PC-3 (cell line): ENCODE data around the gene SDC4. TPM values are rescaled to one million over a fixed set of nuclear protein-coding genes. Genes with fewer than 3 reads are reported as not detected.

Experiments used
- ATAC-seq: fragments of 200-7000 bp; cut with Tn5 transposase; 2 replicates; pipeline ENCODE4 v1.9.1; 2020; ENCODE audit warnings: mild to moderate bottlenecking, moderate library complexity
- BruUV-seq: library from RNA; stranded (reverse); fragments of 400-500 nt; replicated peaks from 2 replicates; lab custom pipeline; 2021; lab: Mats Ljungman, UMichigan
- CTCF ChIA-PET: fragments of 300-600 bp; sonication (Branson Sonifier 250); formaldehyde crosslinking; loops from one replicate; lab custom pipeline; 2022; ENCODE audit warnings: antibody characterized with exemption; lab: Charles Lee
- POLR2A ChIA-PET: fragments of 300-600 bp; sonication (Branson Sonifier 250); formaldehyde crosslinking; loops from one replicate; lab custom pipeline; 2022; ENCODE audit warnings: antibody characterized with exemption; ENCODE audit not compliant: unreplicated experiment; lab: Charles Lee
- DNase-seq: peaks from one replicate; pipeline ENCODE4 v3.0.0-alpha.2; 2015
- H2AFZ ChIP-seq: fragments of 300-600 bp; sonication (generic); 2 replicates; pipeline ENCODE4 v1.6.0; 2016; ENCODE audit warnings: antibody characterized with exemption, low read length
- H3F3A ChIP-seq: fragments of 300-600 bp; sonication (generic); one replicate; pipeline ENCODE4 v1.6.0; 2017; ENCODE audit warnings: antibody characterized with exemption, low read length, control low read depth, mild to moderate bottlenecking; ENCODE audit not compliant: unreplicated experiment
- H3K27ac ChIP-seq: fragments of 300-600 bp; sonication (generic); 2 replicates; pipeline ENCODE4 v1.5.1; 2016; ENCODE audit warnings: mild to moderate bottlenecking, low read length
- H3K27me3 ChIP-seq: fragments of 300-600 bp; sonication (generic); 2 replicates; pipeline ENCODE4 v1.6.1; 2016; ENCODE audit warnings: low read length, mixed read lengths
- H3K36me3 ChIP-seq: fragments of 300-600 bp; sonication (generic); 2 replicates; pipeline ENCODE4 v1.6.1; 2016; ENCODE audit warnings: low read depth, mixed run types, low read length, mixed read lengths
- H3K4me1 ChIP-seq: fragments of 300-600 bp; sonication (generic); 2 replicates; pipeline ENCODE4 v1.5.1; 2016; ENCODE audit warnings: low read length; ENCODE audit not compliant: insufficient read depth
- H3K4me2 ChIP-seq: fragments of 300-600 bp; sonication (generic); 2 replicates; pipeline ENCODE4 v1.6.0; 2016; ENCODE audit warnings: low read length
- H3K4me3 ChIP-seq: fragments of 300-600 bp; sonication (generic); 2 replicates; pipeline ENCODE4 v1.5.1; 2016; ENCODE audit warnings: mild to moderate bottlenecking, low read length, mixed read lengths
- H3K79me2 ChIP-seq: fragments of 300-600 bp; sonication (generic); 2 replicates; pipeline ENCODE4 v1.6.1; 2017; ENCODE audit warnings: low read length, mixed read lengths
- H3K9ac ChIP-seq: fragments of 300-600 bp; sonication (generic); 2 replicates; pipeline ENCODE4 v1.6.0; 2016; ENCODE audit warnings: mild to moderate bottlenecking, low read length
- H3K9me2 ChIP-seq: fragments of 300-600 bp; sonication (generic); replicated peaks from 2 replicates; pipeline ENCODE4 v1.6.1; 2016; ENCODE audit warnings: mixed run types, low read length, mixed read lengths
- H3K9me3 ChIP-seq: fragments of 300-600 bp; sonication (generic); 2 replicates; pipeline ENCODE4 v1.6.1; 2016; ENCODE audit warnings: low read length, mixed read lengths
- H4K20me1 ChIP-seq: fragments of 300-600 bp; sonication (generic); 2 replicates; pipeline ENCODE4 v1.6.1; 2016; ENCODE audit warnings: low read length, mixed read lengths
- CTCF ChIP-seq: fragments of 300-600 bp; sonication (generic); conservative IDR thresholded peaks from 2 replicates; pipeline ENCODE4 v1.5.1; 2017; ENCODE audit warnings: antibody characterized with exemption, low read depth, mild to moderate bottlenecking, low read length
- EZH2 ChIP-seq: fragments of 300-600 bp; sonication (generic); IDR thresholded peaks from one replicate; pipeline ENCODE4 v1.6.1; 2017; ENCODE audit warnings: antibody characterized with exemption, mild to moderate bottlenecking, low read length; ENCODE audit not compliant: unreplicated experiment
- EZH2phosphoT487 ChIP-seq: fragments of 300-600 bp; sonication (generic); IDR thresholded peaks from 2 replicates; pipeline ENCODE4 v1.6.1; 2018; ENCODE audit warnings: mild to moderate bottlenecking, antibody characterized with exemption, low read length, borderline replicate concordance
- intact Hi-C: fragments of 100-400 bp; cut with micrococcal nuclease; formaldehyde crosslinking; loops from 2 replicates; pipeline ENCODE4 v1.9.0; 2023
- total RNA-seq: library from RNA; depleted of rRNA; stranded (reverse); fragments of >200 nt; gene quantifications from 2 replicates; pipeline ENCODE4 v1.2.3, GENCODE V29; 2014

The SDC4 gene
- total RNA-seq, 1 experiment from 2014 or later, result 134 TPM

DNA sequence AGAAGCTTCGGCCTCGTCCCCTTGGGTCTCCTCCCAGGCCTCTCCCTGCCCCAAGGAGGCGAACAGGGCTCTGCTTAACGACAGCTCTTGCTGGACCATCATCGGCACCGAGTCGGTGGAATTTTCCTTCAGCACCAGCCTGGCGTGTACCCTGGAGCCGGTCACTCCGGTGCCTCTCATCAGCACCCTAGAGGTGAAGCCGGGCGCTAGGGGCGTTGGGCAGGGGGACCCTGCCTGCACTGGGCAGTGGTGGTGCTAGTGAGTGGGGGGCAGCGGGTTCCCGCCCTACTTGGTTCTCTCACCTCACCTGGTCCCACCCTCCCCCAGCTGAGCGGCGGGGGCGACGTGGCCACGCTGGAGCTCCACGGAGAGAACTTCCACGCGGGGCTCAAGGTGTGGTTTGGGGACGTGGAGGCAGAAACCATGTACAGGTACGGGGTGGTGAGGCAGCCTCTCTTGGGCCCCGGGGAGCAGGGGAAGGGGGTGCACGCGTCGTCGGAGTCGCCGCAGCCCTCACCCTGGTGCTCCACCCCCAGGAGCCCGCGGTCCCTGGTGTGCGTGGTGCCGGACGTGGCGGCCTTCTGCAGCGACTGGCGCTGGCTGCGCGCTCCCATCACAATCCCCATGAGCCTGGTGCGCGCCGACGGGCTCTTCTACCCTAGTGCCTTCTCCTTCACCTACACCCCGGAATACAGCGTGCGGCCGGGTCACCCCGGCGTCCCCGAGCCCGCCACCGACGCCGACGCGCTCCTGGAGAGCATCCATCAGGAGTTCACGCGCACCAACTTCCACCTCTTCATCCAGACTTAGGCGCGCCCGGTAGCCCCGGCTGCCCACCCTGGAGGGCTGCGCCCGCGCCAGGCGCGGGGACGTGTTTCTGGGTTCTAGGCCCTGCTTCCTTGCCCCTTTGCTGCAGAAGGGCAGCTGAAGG, 31.8 kb downstream of the SDC4 start:
- POLR2A ChIA-PET, result no interaction called here
- Histone ChIP-seq H3K27me3 (no peaks in the 10 kb centered on the region), H3K27ac (no peak overlapping the region), H3K9me3 (no peaks in the 10 kb centered on the region), H3K9me2 (no peaks in the 10 kb centered on the region), H3K4me2 (no peak overlapping the region), H3K4me1 (peaks cover under 1% of the 10 kb centered on the region; the same call in 1 of the 2 replicates), H3K4me3 (no peak overlapping the region), H3K36me3 (no peaks in the 10 kb centered on the region), H3F3A (no peaks in the 10 kb centered on the region), H4K20me1 (no peaks in the 10 kb centered on the region), H3K79me2 (no peaks in the 10 kb centered on the region), H2AFZ (no peak overlapping the region), H3K9ac (no peak overlapping the region)
- ATAC-seq (no peak), DNase-seq (no peak)
- TF ChIP-seq CTCF (no peak), EZH2phosphoT487 (no peak), EZH2 (no peak)
- intact Hi-C loops, result loop anchor here (5.0 kb wide), 1 partner anchor 141 kb away; no protein-coding TSS in a partner anchor
- no TSS peak for BruUV-seq
- CTCF ChIA-PET, result interaction anchor here (0.5 kb wide), 1 partner anchor 23 kb away, joined by 3 read pairs; no protein-coding TSS in a partner anchor

DNA sequence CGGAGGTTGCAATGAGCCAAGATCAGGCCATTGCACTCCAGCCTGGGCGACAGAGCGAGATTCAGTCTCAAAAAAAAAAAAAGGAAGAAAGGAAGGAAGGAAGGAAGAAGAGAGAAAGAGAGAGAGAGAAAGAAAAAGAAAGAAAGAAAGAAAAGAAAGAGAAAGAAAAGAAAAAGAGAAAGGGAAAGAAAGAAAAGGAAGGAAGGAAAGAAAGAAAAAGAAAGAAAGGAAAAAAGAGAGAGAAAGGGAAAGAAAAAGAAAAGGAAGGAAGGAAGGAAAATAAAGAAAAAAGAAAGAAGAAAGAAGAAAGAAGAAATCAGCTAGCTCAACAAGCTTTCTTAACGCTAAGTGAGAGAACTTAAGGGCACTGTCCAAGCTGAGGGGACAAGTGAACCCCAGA, 32.6 kb downstream of the SDC4 start:
- intact Hi-C loops, result loop anchor here (5.0 kb wide), 1 partner anchor 142 kb away; no protein-coding TSS in a partner anchor
- no peak for ATAC-seq
- ChIA-PET CTCF (no interaction called here), POLR2A (interaction anchor here (0.7 kb wide), 1 partner anchor 9 kb away, joined by 6 read pairs; no protein-coding TSS in a partner anchor)
- DNase-seq, result no peak
- H4K20me1 ChIP-seq, result no peaks in the 10 kb centered on the region
- no peaks in the 10 kb centered on the region for H3K9me3 ChIP-seq
- H3K79me2 ChIP-seq, result no peaks in the 10 kb centered on the region
- no peaks in the 10 kb centered on the region for H3K4me1 ChIP-seq
- no peak overlapping the region for H3K27ac ChIP-seq
- no peaks in the 10 kb centered on the region for H3K36me3 ChIP-seq
- TF ChIP-seq EZH2 (no peak), EZH2phosphoT487 (no peak), CTCF (no peak)
- no peak overlapping the region for H2AFZ ChIP-seq
- no peak overlapping the region for H3K9ac ChIP-seq
- no peaks in the 10 kb centered on the region for H3K27me3 ChIP-seq
- H3F3A ChIP-seq, result no peaks in the 10 kb centered on the region
- H3K4me3 ChIP-seq, result no peak overlapping the region
- H3K4me2 ChIP-seq, result no peak overlapping the region
- BruUV-seq, result no TSS peak
- H3K9me2 ChIP-seq, result no peaks in the 10 kb centered on the region

GRCh38 chr20:45313943-45314342, 34.3 kb downstream of the SDC4 start:
- ChIA-PET CTCF (interaction anchor here (0.6 to 1.0 kb wide), 2 partner anchors 9 to 49 kb away, joined by 3 to 4 read pairs; partner anchors contain the start of gene SYS1), POLR2A (no interaction called here)
- H3K36me3 ChIP-seq, result no peaks in the 10 kb centered on the region
- ATAC-seq, result no peak
- H3K4me2 ChIP-seq, result no peak overlapping the region
- H3K27me3 ChIP-seq, result no peaks in the 10 kb centered on the region
- no peaks in the 10 kb centered on the region for H3K4me1 ChIP-seq
- no peaks in the 10 kb centered on the region for H3F3A ChIP-seq
- BruUV-seq, result no TSS peak
- H4K20me1 ChIP-seq, result no peaks in the 10 kb centered on the region
- intact Hi-C loops, result no loop called here
- no peak overlapping the region for H3K9ac ChIP-seq
- no peaks in the 10 kb centered on the region for H3K9me3 ChIP-seq
- no peak overlapping the region for H2AFZ ChIP-seq
- no peak overlapping the region for H3K27ac ChIP-seq
- H3K4me3 ChIP-seq, result no peak overlapping the region
- no peak for DNase-seq
- TF ChIP-seq CTCF, result no peak
- no peak for TF ChIP-seq EZH2phosphoT487
- no peak for TF ChIP-seq EZH2
- H3K79me2 ChIP-seq, result no peaks in the 10 kb centered on the region
- H3K9me2 ChIP-seq, result no peaks in the 10 kb centered on the region
